Ascending aorta (tissue), 2 donors: Measurements from ENCODE around the gene NUP160. TPM values are rescaled to one million over a fixed set of nuclear protein-coding genes. Genes with fewer than 3 reads are reported as not detected.

ENCODE experiments used
- DNase-seq, 2 donors: peaks; one replicate each; pipeline ENCODE4 v3.0.0-alpha.2; 2019; ENCODE audit warnings: low spot score in 2 of 2
- H3K27ac ChIP-seq, 2 donors: fragments of 200-600 bp; sonication (generic); one replicate each; pipeline ENCODE4 v1.5.1; 2016 to 2017; ENCODE audit warnings: mild to moderate bottlenecking in 1 of 2
- H3K27me3 ChIP-seq: fragments of 200-600 bp; sonication (generic); one replicate; pipeline ENCODE4 v1.5.1; 2017
- H3K36me3 ChIP-seq, 2 donors: fragments of 200-600 bp; sonication (generic); one replicate each; pipeline ENCODE4 v1.5.1; 2016
- H3K4me1 ChIP-seq, 2 donors: fragments of 200-600 bp; sonication (generic); one replicate each; pipeline ENCODE4 v1.5.1; 2016 to 2017; ENCODE audit warnings: mild to moderate bottlenecking in 1 of 2
- H3K4me3 ChIP-seq, 2 donors: fragments of 200-600 bp; sonication (generic); one replicate each; pipeline ENCODE4 v1.5.1; 2016 to 2017; ENCODE audit warnings: mild to moderate bottlenecking in 1 of 2
- H3K9me3 ChIP-seq, 2 donors: fragments of 200-600 bp; sonication (generic); one replicate each; pipeline ENCODE4 v1.5.1; 2016
- CTCF ChIP-seq, 3 experiments: fragments of 200-600 bp in 2 of 3; fragments of 450-650 bp in 1 of 3; sonication (generic) in 2 of 3; IDR thresholded peaks; one replicate each; pipeline ENCODE4 v1.5.1; 2016 to 2019; ENCODE audit warnings: antibody characterized with exemption in 3 of 3, mild to moderate bottlenecking in 1 of 3, moderate library complexity in 1 of 3
- intact Hi-C: fragments of 100-400 bp; cut with DNase I; formaldehyde crosslinking; loops from one replicate; pipeline ENCODE4 v1.15.1; 2023
- total RNA-seq: library from RNA; depleted of rRNA; stranded (reverse); fragments of >200 nt; gene quantifications from one replicate; pipeline ENCODE4 v1.1.0, GENCODE V29; 2016

NUP160 gene
- total RNA-seq, 1 donor from 2014 or later, result 14.0 TPM

DNA sequence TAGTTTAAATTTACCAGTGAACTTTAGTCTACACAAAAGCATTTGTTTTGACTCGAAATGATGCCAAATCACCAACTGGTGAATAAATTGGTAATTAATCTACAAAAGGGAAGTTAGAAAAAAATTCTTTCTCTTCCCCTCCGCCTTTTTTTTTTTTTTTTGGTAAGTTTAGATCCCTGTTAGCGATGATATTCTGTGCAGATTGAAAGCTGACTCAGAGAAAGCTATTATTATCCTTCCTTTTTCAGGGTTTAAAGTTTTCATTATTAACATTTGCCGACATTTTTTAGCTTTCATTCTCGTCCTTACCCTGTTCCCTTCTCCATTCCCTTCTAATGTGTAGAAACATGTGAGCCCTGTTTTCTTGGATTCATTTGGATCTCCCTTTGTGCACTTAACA is 16.8 kb upstream of the NUP160 start:
- H3K9me3 ChIP-seq, result no peaks in the 10 kb centered on the region
- no peaks in the 10 kb centered on the region for H3K36me3 ChIP-seq
- H3K27ac ChIP-seq, result peak overlapping the region; percentile 49 to 53
- DNase-seq, result no peak
- peaks cover 0 to 9% of the 10 kb centered on the region in 2 donors for H3K4me1 ChIP-seq
- peak overlapping the region in 1 of 2 donors; percentile 33 for H3K4me3 ChIP-seq
- intact Hi-C loops, result no loop called here
- H3K27me3 ChIP-seq, result no peaks in the 10 kb centered on the region
- TF ChIP-seq CTCF (IDR thresholded peaks at IDR 0.05), result no peak

- H3K36me3 ChIP-seq, result no peaks in the 10 kb centered on the region
- DNase-seq, result no peak
- H3K9me3 ChIP-seq, result no peaks in the 10 kb centered on the region
- H3K27me3 ChIP-seq, result no peaks in the 10 kb centered on the region
- H3K4me3 ChIP-seq, result no peak overlapping the region
- intact Hi-C loops, result no loop called here
- peak overlapping the region in 1 of 2 donors; percentile 16 for H3K27ac ChIP-seq
- no peak for TF ChIP-seq CTCF (IDR thresholded peaks at IDR 0.05)
- H3K4me1 ChIP-seq, result peaks cover 0 to 6% of the 10 kb centered on the region in 2 donors
These were observed 15.8 kb upstream of the NUP160 start for GRCh38 chr11:47863898-47864430.

- Histone ChIP-seq H3K36me3 (no peaks in the 10 kb centered on the region), H3K27ac (no peak overlapping the region), H3K4me3 (no peak overlapping the region), H3K9me3 (no peaks in the 10 kb centered on the region), H3K27me3 (no peaks in the 10 kb centered on the region), H3K4me1 (peaks cover 0 to 9% of the 10 kb centered on the region in 2 donors)
- DNase-seq, result no peak
- intact Hi-C loops, result no loop called here
- TF ChIP-seq CTCF (IDR thresholded peaks at IDR 0.05), result no peak
These were observed 15.2 kb upstream of the NUP160 start for GRCh38 chr11:47863189-47863897.

- no peak overlapping the region for H3K27ac ChIP-seq
- no peak overlapping the region for H3K4me3 ChIP-seq
- intact Hi-C loops, result no loop called here
- TF ChIP-seq CTCF (IDR thresholded peaks at IDR 0.05), result no peak
- H3K27me3 ChIP-seq, result no peaks in the 10 kb centered on the region
- no peaks in the 10 kb centered on the region for H3K36me3 ChIP-seq
- H3K9me3 ChIP-seq, result no peaks in the 10 kb centered on the region
- no peak for DNase-seq
- H3K4me1 ChIP-seq, result peaks cover 0 to 18% of the 10 kb centered on the region in 2 donors
These were observed 13.6 kb upstream of the NUP160 start for GRCh38 chr11:47861728-47862127.

GRCh38 chr11:47860536-47860935 is 12.4 kb upstream of the NUP160 start:
- H3K4me1 ChIP-seq, result peaks cover 0 to 18% of the 10 kb centered on the region in 2 donors
- H3K27ac ChIP-seq, result no peak overlapping the region
- no peak for TF ChIP-seq CTCF (IDR thresholded peaks at IDR 0.05)
- H3K9me3 ChIP-seq, result no peaks in the 10 kb centered on the region
- no peaks in the 10 kb centered on the region for H3K36me3 ChIP-seq
- intact Hi-C loops, result no loop called here
- no peak overlapping the region for H3K4me3 ChIP-seq
- no peak for DNase-seq
- H3K27me3 ChIP-seq, result no peaks in the 10 kb centered on the region
